Right forelimb (tissue), 1 donor: ENCODE results near the gene DNAJC17.

Source experiments
- DNase-seq: peaks from one replicate; pipeline ENCODE4 v3.0.0-alpha.2; 2018

The DNAJC17 gene

DNA sequence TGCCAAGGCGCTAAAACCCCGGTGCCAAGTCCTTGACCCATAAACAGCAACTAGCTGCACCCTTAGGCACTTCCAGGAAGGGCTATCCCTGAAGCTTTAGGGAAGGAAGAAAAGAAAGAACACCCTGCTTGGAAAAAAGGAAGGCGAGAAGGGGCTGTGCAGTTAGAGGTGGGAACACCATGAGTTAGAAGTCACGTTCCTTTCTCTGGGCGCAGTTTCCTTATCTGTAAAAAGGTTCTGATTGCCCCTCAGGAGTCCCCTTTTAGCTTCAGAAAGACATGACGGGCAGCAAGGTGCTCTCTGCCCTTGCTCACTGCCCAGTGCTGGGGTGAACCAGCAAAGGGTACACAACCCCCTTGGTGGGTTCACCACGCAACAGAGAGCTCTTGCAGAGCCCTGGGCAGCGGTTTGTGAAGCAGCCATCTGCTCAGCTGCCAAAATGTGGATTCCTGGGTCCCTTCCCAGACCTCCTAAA lies 42.6 kb downstream of the DNAJC17 start:
- no peak for DNase-seq

GRCh38 chr15:40763801-40764628 lies 43.3 kb downstream of the DNAJC17 start, which contains the start of gene GCHFR:
GCHFR (plus strand) TSS chr15:40764068; CDS start chr15:40764181, 113 bp downstream.
- peak; percentile 86 for DNase-seq

- peak; percentile 87 for DNase-seq
Measured at GRCh38 chr15:40762919-40763800, 44.1 kb downstream of the DNAJC17 start.

- no peak for DNase-seq
Measured at GRCh38 chr15:40759961-40760360, 47.3 kb downstream of the DNAJC17 start.

- no peak for DNase-seq
Measured at GRCh38 chr15:40756938-40757337, 50.3 kb downstream of the DNAJC17 start.

DNA sequence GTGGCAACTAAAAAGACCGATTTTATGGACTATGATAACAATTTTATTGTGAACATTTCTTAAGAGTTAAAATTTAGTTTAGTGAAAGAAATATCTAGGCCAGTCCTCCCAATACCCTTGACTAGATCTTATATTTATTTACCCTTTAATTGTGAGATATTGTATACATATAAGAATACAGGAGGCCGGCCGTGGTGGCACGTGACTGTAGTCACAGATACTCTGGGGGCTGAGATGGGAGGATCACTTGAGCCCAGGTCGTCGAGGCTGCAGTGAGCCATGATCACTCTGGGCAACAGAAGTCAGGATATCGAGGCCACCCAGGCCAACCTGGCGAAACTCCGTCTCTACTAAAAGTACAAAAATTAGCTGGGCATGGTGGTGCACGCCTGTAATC lies 51.5 kb downstream of the DNAJC17 start:
- no peak for DNase-seq

DNA sequence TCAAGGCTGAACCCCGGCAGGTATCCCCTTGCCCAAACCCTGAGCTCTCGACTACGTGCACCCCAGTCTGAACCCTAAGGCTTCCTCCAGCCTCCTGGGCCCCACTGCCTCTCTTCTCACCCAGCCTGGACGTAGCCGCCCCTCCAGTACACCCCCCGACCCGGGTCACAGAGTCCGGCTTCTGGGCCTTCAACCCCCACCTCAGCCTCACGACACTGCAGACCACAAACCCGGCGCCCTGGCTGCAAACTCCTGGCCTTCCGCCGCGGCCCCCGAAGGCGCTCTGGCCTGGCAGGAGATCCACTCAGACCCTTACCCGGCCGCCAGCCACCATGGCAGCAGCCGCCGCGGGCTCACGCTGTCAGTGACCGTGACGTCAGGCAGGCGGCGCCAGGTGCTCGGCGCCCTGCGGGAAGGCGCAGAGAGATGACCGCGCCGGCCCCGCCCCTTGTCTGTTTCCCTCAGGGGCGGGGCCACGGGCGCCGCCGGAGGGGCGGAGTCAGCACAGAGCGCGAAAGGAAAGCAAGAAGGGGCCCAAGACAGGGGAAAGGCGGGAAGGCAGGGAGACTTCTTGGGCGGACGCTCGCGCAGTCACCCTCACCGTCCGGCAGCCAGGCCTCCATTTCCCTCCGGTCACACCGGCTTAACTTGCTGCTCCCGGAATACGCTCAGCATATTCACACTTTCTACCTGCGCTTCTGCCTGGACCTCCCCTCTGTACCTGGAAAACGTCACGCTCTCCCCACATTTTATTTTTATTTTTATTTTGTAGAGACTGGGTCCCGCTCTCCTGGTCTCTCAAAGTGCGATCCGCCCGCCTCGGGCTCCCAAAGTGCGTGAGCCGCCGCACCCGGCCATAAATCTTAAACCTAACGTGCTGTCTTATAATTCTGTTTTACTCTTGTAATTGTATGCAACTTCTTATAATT lies 52.1 kb downstream of the DNAJC17 start, which contains the start of gene RMDN3:
RMDN3 (minus strand) TSS at position 372 of the 929 bp plus-strand sequence. CDS start 471 bp downstream, outside the sequence.
- DNase-seq: peak; percentile 97

DNA sequence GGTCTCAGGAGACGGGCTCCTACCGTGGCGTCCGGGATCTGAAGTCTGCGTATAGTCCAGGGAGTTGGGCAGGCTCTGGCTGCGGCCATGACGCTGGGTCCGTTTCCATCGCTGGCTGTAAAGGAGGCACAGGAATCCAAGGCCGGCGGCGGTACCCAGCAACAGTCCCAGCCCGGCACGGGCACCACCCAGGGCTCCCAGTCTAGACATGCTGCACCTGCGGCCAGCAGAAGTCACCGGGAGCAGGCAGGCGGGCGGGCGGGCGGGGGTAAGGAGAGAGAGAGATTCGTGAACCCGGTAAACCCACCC lies 52.7 kb downstream of the DNAJC17 start:
- no peak for DNase-seq

DNA sequence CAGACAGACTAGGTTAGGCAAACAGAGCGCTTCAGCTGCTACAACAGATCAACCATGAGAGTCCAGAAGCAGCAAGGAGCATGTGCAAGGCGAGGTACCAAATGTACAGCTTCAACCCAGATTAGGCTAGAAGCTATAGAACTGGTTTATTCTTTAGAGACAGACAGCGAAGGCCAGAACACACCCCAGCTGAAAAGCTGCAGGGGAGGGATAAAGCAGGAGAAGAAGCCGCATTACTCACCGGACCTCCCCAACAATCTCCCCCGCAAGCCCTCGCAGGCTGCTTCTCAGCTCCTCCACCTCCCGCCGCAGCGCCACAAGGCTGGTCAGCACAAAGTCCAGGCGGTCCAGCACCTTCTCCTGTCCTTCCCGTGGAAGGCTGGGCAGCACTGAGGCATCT lies 55.5 kb downstream of the DNAJC17 start:
- no peak for DNase-seq

DNA sequence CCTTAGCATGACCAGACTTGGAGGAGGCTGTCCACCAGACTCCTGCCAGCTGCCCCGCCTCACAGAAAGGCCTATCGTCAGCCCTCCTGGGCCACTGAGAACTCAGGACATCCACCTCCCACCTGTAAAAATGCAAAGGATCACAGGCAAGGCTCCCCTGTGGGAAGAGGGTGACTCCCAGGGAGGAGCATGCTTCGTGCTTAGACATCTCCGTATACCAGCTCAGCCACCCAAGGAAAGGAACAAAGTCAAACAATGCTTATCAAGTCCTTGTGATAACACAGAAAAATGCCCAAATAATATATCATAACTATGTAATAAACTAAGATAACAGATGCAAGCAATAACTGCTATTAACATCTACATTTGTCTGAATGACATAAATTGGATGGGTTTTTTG lies 56.4 kb downstream of the DNAJC17 start:
- DNase-seq: no peak

GRCh38 chr15:40749151-40749630 lies 58.1 kb downstream of the DNAJC17 start:
- DNase-seq: no peak

- no peak for DNase-seq
Measured at GRCh38 chr15:40747685-40748631, 59.3 kb downstream of the DNAJC17 start.

DNA sequence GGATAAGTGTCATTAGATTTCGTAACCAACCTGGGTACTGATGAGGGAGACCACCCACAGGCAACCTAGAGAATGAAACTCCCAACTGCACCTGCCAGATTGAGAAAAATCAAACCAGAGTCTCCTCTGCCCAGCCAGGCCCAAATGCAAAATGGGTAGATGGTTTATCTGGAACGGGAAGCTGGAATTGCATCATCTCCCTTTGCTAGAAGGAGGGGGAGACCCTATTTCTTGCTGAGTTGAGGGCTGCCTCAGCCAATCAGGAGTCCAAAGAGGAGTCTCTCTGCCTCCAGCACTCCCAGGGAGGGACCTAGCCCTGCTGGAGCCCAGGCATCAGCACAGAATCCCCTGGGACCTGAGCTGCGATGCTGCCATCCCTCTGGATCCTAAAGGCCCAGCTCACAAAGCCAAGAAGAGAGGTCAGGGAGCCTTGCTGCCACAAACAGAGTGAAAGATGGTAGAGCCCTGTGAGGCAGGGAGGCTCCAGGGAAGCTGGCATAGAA lies 60.3 kb downstream of the DNAJC17 start:
- no peak for DNase-seq

DNA sequence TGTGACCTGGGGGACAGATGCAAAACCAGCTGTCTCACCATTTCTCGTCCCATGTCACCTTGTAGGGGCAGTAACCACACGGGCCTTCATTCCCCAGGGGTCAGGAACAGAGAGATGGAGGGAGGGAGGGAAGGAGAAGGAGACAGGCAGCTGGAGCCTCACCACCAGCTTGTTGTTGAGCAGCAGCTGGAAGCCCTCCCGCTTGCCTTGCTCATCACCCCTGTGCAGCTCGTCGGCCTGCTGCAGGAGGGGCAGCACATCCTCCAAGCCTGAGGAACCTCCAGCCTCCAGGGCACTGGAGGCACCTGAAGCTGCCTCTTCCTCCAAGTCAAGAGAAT lies 62.5 kb downstream of the DNAJC17 start:
- DNase-seq: no peak

- no peak for DNase-seq
Measured at GRCh38 chr15:40743921-40744814, 63.1 kb downstream of the DNAJC17 start.

- DNase-seq: no peak
Measured at GRCh38 chr15:40743485-40743901, 63.8 kb downstream of the DNAJC17 start.

- DNase-seq: no peak
Measured at GRCh38 chr15:40739854-40740253, 67.4 kb downstream of the DNAJC17 start.

DNA sequence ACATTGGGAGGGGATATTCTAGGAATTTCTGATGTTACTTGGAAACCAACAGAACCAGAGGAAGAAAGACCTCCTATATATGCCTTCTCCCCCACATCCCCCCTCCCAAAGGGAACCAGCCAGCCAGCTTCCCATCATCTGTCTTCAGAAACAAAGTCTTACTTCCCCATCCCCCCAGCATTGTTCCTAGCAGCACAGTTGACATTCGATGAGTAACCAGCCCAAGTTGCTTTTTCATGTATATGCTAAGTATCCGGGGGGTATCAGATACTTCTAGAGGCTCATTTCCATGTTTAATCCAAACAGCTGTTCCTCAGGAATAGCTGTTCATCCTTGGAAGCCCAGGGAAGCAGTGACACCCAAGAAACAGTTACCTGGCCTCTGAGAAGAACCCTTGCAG lies 68.2 kb downstream of the DNAJC17 start:
- no peak for DNase-seq

GRCh38 chr15:40737048-40737447 lies 70.2 kb downstream of the DNAJC17 start:
- no peak for DNase-seq

GRCh38 chr15:40736575-40736974 lies 70.7 kb downstream of the DNAJC17 start:
- no peak for DNase-seq
